KG1 (cell line): ENCODE data around the gene TTI1.

Experiments used
- DNase-seq: peaks from one replicate; lab custom pipeline; 2025; lab: John Stamatoyannopoulos, UW

TTI1 gene

DNA sequence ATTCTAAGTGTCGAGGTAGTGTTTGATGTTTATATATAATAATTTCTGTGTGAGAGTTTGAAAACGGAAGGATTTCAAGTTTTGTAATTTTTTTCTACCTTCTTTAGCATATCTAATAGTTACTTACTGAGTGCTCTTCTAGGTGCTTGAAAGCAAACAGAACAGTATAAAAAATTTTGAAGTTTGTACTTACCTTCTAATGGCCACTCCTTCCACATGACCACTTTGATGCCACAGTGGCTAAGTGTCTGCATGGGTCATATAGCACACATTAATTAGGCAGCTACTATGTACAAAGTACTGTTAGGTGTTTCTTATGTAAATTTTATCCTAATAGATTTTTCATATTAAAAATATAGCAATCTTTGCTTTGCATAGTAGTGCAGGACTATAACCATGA is 21.4 kb upstream of the TTI1 start:
- DNase-seq: no peak

GRCh38 chr20:38052870-38053269 is 19.6 kb upstream of the TTI1 start:
- DNase-seq: no peak

- DNase-seq: no peak
Measured at GRCh38 chr20:38050686-38051085, 17.4 kb upstream of the TTI1 start.

DNA sequence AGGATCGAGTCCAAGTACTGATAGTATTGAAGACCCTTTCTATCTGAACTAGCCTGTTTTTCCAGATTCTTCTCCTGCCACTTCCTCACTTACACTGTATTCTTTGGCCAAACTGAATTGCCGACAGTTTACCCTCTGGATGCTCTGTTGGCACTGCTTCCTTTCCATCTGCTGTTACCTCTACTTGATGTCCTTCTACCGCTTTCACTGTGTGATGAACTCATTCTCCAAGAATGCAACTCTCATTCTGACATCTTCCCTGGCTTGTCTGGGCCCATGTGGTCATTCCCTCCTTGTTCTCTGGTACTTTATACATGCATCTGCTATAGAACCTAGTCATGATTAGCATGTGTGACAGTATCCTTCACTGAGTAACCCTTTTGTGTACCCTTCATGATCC is 16.5 kb upstream of the TTI1 start:
- no peak for DNase-seq

- DNase-seq: no peak
Measured at GRCh38 chr20:38046572-38046971, 13.3 kb upstream of the TTI1 start.

DNA sequence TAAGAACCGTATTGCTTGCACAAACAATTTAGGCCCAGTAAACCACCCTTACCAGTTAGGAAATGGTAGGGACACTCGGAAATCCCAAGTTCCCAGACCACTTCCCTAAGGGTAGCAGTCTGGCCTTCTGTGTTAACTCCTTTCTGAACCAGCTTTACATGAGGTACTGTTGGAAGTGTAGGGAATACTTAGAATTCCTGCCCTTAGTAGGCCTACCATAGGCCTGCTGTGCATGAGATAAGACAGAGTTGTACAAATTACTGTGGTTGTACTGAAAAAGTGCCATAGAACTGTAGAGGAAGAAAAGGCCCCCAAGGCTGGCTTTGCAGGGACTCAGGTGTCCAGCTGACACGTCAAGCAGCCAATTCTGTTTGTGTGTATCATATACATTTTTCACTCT is 11.4 kb upstream of the TTI1 start:
- no peak for DNase-seq

- DNase-seq: no peak
Measured at GRCh38 chr20:38043512-38044300, 10.4 kb upstream of the TTI1 start.

DNA sequence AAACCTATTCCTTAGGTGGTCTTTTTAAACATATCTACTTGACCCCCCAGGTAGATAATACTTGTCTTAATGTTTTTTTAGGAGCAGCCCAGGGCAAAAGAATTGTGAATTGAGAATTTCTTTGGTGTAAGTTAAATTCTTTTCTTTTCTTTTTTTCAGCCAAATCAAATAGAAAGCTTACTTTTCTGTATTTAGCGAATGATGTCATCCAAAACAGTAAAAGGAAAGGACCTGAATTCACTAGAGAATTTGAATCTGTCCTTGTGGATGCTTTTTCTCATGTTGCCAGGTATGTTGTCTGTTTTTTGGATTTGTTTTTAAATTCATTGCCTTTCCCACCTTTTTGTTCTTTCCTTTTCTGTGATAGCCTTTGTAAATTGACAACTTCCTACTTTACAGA is 7.0 kb upstream of the TTI1 start:
- no peak for DNase-seq

DNA sequence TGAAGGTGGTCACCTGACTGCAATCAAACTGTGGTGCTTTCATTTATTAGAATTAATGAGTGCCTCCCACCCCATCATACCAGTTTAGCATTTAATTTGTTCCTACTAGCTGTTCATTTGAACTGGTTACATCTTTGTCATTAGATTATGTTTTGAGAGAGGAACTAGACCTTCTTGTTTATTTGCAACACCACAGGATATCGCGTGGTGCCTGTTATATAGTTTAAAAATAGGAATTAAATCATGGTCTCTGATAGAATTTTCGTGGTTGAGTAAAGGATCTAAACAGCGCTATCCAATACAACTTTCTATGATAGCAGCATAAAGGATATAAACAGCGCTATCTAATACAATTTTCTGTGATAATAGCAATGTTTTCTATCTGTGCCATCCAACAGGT is 3.1 kb upstream of the TTI1 start:
- DNase-seq: no peak

DNA sequence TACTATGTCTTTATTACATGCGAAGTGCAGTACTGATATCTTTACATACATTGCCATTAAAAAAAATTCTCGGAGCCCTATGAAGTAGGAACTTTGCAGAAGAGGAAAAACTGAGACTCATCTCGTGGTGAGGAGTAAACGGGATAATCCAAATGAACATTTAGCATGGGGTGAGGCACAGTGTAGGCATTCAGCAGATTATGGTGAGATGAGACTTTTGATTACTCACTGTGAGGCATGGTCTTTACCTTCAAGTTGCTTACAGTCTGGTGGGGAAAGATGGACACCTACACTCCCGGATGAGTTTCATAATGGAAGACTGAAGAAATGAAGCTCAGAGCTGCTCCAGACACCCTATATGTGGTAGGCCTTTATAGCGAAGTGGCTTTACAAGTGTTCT is 1.7 kb upstream of the TTI1 start:
- no peak for DNase-seq

- DNase-seq: no peak
Measured at GRCh38 chr20:38034108-38034649, 923 bp upstream of the TTI1 start.

GRCh38 chr20:38032585-38033329 is 499 bp downstream of the TTI1 start:
- no peak for DNase-seq

DNA sequence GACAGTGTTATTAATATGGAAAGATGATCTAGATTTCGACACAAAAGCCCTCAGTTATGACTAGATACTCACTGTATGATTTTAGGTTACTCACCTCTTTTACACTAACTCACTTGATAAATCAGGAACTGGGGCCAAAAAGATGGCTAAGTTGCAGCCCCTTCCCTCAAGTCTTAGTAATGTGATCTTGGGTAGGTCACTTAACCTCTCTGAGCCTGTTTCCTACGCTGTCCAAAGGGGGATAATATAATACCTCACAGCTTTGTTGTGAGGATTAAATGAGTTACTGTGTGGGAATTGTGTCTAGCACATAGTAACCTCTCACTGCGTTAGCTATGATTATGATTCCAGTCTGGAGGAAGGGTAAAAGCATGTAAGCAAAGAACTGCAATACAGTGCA is 1.3 kb downstream of the TTI1 start:
- no peak for DNase-seq

GRCh38 chr20:38029453-38029852 is 3.8 kb downstream of the TTI1 start:
- no peak for DNase-seq

GRCh38 chr20:38024496-38024895 is 8.8 kb downstream of the TTI1 start:
- no peak for DNase-seq

- peak; percentile 41 for DNase-seq
Measured at GRCh38 chr20:38023181-38024001, 9.9 kb downstream of the TTI1 start.

DNA sequence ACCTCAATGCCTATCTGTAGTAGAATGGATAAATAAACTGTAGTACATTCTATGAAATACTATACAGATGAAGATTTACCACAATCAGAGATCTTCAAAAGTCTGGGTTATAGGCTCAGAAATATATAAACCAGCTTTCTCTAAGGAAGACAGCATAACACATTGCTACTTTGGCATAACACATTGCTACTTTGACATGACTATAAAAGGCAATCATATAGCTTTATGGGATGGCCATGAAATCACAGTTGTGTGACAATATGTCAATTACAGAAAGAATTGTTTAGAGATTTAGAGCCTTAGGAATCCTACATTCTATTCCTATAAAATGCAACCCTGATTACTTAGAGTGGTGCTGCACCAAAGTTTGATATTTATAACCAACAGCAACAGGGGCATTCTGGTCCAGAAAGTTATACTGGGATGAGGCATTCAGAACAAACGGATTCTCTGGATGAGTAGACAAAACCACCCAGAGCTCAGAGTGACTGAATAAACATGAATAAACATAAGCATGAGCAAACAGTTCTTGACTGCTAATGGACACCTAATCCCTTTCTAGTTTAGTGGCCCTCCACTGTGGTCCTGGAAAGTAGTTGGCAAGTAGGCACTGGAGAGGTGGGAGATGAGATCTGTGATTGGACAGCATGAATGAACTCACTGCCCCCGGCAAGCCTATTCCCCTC is 12.0 kb downstream of the TTI1 start:
- no peak for DNase-seq

- no peak for DNase-seq
Measured at GRCh38 chr20:38018385-38018784, 14.9 kb downstream of the TTI1 start.

GRCh38 chr20:38017959-38018358 is 15.3 kb downstream of the TTI1 start:
- DNase-seq: no peak

DNA sequence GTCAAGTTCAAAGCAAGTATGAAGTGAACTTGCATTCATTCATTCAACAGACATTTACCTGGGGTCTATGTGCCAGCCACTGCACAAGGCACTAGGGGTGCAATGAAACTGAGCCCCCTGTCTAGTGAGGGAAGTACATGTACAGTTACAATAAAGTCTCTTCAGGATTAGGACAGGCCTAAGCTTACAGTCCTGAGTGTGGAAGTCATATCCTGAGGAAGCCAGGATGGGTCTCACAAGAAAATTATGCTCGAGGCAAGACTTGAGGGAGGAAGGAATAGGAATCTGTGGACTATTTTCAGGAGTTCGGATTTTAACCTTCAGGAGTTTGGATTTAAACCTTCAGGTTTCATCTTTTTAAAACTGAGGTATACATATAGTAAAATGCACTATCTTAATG is 19.4 kb downstream of the TTI1 start:
- no peak for DNase-seq

GRCh38 chr20:38012332-38012731 is 20.9 kb downstream of the TTI1 start:
- DNase-seq: no peak

GRCh38 chr20:38011696-38012095 is 21.6 kb downstream of the TTI1 start:
- no peak for DNase-seq
